Measurements from ENCODE around the gene CNTN5. TPM values are rescaled to one million over a fixed set of nuclear protein-coding genes. Genes with fewer than 3 reads are reported as not detected.

Gene CNTN5
- total RNA-seq (2012; rRNA removed), result not detected in 2 replicates

DNA sequence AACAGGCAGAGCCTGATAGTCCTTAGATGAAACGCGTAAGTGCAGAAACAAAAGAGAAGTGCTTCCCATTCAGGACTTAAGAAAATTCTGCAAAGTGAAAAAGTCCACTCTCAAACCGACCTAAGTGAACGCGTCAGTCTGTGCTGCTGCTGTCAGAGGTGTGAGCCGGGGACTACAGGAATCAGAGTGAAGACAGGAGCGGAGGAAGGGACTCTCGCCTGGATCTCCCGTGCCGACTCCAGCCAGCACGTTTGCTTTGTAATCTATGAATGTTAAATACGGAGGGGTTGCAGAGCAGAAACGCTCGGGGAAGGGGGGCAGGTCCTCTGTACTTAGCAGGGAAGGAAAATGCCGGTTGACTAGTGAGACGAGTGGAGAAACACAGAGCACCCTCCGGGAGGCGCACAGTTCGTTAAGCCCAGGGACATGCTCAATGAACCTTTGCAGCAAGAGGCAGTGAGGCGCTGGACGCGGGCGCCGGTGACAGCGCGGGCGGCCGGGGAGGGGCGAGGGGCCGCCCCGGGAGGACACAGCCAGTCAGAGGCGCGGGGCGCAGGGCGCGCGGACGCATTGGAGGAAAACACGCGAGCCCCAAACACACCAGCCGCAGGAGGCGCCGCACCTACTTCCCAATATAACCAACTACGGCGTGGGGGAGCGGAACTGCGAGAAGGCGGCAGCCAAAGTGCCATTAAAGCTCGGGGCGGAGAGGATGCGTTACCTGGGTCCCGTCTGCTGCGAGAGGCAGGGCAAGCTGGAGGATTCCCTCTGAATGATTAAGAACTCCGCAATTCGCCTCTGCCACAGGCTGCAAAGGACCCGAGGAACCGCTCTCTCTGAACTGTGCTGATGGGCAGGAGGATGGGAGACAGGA, at the start of gene CNTN5:
Gene CNTN5, plus strand, starts transcription at position 598 of the 874 bp plus-strand sequence.
- Histone ChIP-seq H3K9me3 (replicated peaks; ENCODE audit: low read length) (no peaks in the 10 kb centered on the region), H3K27me3 (ENCODE audit: control insufficient read depth, insufficient read depth, low read length) (peaks cover 41% of the 10 kb centered on the region), H3K36me3 (ENCODE audit: insufficient read depth, low read length) (no peaks in the 10 kb centered on the region), H3K9ac (ENCODE audit: low read depth, low read length) (peak within 1 kb of the TSS; percentile 50), H3K4me1 (ENCODE audit: control insufficient read depth, insufficient read depth, low read length) (peaks cover 16% of the 10 kb centered on the region), H3K4me2 (ENCODE audit: low read length) (peak within 1 kb of the TSS; percentile 94), H3K4me3 (ENCODE audit: low read length) (peak within 1 kb of the TSS; percentile 81)

DNA sequence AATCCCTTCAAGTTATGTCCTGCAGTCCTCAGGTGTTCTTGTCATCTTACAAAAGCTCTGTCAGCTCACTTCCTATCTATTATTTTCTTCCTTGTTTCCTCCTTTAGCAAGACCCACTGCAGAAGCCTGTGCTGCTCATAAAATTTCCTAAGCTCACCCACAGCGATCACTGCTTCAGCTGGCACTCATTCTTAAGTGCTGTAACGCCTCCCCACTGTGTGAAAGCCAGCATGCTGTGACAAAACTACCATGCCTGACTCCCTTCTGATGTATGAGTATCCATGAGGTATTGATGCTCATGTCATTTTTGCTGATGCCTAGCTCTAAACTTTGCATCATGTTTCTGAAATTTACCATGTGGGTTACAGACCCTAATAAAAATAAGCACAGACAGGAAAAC, 41.5 kb upstream of the CNTN5 start:
- Histone ChIP-seq H3K4me3 (ENCODE audit: low read length) (no peak overlapping the region), H3K4me1 (ENCODE audit: control insufficient read depth, insufficient read depth, low read length) (no peaks in the 10 kb centered on the region), H3K4me2 (ENCODE audit: low read length) (no peak overlapping the region), H3K36me3 (ENCODE audit: insufficient read depth, low read length) (no peaks in the 10 kb centered on the region), H3K9me3 (replicated peaks; ENCODE audit: low read length) (no peaks in the 10 kb centered on the region), H3K27me3 (ENCODE audit: control insufficient read depth, insufficient read depth, low read length) (no peaks in the 10 kb centered on the region), H3K9ac (ENCODE audit: low read depth, low read length) (no peak overlapping the region)

DNA sequence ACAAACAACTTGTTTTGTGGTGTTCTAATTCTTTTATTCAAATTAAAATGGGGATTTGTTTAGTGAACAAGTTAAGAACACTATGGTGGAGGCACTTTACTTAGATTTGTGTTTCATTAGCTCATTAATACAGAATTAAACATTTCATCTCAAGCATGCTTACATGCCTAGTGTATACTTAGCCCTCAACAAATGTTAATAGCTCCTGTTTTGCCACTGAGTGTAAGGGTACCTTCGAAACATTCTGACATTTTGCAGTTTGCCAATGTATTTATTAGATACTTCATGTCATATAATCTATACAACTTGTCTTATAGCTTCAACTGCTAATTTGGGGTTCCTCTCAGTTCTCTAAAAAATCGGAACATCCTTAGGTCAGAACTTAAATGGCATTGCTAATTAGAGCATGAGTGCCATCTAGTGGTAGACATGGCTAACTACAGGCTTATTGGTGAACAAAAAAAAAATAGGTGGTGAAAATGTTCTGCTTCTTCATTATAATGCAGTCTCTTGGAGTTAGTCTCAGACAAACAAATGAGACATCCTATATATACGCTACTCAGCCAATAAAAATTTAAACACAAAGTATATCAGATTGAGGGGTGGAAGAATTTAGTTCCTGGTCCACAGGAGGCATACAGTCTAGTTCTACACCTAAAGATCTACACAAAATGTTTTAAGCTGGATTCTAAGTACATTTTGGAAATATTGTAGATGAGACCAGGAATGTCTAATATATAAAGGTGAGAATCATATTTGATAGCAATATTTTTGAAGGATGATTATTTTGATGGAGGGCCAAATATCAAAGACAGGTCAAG, 4.9 kb upstream of the CNTN5 start:
- Histone ChIP-seq H3K4me1 (ENCODE audit: control insufficient read depth, insufficient read depth, low read length) (peaks cover 11% of the 10 kb centered on the region), H3K27me3 (ENCODE audit: control insufficient read depth, insufficient read depth, low read length) (peaks cover 36% of the 10 kb centered on the region), H3K36me3 (ENCODE audit: insufficient read depth, low read length) (no peaks in the 10 kb centered on the region), H3K9me3 (replicated peaks; ENCODE audit: low read length) (no peaks in the 10 kb centered on the region), H3K4me2 (ENCODE audit: low read length) (no peak overlapping the region), H3K4me3 (ENCODE audit: low read length) (no peak overlapping the region), H3K9ac (ENCODE audit: low read depth, low read length) (no peak overlapping the region)

DNA sequence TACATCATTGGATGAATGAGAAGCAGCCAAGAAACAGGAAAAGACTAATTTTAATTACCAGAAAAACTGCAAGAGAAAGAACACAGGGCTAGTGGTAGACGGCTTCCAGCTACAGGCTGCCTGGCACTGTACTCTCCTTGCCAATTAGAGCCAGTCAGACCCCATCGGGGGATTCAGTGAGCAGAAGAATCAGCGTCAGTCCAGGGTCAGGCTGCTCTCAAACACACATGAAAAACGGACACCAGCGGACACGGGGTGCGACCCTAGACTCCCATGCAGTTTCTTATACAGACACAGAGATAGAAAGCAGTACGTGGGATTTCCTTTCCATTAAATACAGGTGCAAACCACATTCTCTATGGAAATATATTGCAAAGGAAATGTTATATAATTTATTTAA, 1.1 kb upstream of the CNTN5 start:
- no peak overlapping the region for H3K9ac ChIP-seq (ENCODE audit: low read depth, low read length)
- H3K9me3 ChIP-seq (replicated peaks; ENCODE audit: low read length), result no peaks in the 10 kb centered on the region
- H3K27me3 ChIP-seq (ENCODE audit: control insufficient read depth, insufficient read depth, low read length), result peaks cover 41% of the 10 kb centered on the region
- peak overlapping the region; percentile 81 for H3K4me3 ChIP-seq (ENCODE audit: low read length)
- no peaks in the 10 kb centered on the region for H3K36me3 ChIP-seq (ENCODE audit: insufficient read depth, low read length)
- peak overlapping the region; percentile 94 for H3K4me2 ChIP-seq (ENCODE audit: low read length)
- peaks cover 16% of the 10 kb centered on the region for H3K4me1 ChIP-seq (ENCODE audit: control insufficient read depth, insufficient read depth, low read length)

DNA sequence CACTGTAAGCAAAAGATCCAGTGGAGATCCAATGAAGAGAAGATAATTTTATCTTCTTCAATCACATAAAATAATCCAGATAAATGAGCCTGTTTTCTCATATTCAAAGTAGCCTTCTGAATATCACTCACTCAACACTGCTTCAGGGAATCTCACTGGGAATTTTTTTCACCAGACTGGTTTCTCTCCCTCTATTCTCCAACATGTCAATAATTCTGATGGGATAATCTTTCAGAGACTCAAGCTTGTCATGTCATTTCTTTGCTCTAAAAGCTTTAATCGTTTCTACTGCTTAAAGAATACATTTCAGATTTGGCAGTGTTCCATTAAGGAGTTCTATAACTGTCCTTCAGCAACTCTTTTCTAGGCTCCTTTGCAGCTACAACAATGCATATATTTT, 16.3 kb downstream of the CNTN5 start:
- Histone ChIP-seq H3K4me1 (ENCODE audit: control insufficient read depth, insufficient read depth, low read length) (no peaks in the 10 kb centered on the region), H3K4me2 (ENCODE audit: low read length) (no peak overlapping the region), H3K36me3 (ENCODE audit: insufficient read depth, low read length) (no peaks in the 10 kb centered on the region), H3K4me3 (ENCODE audit: low read length) (no peak overlapping the region), H3K27me3 (ENCODE audit: control insufficient read depth, insufficient read depth, low read length) (no peaks in the 10 kb centered on the region), H3K9ac (ENCODE audit: low read depth, low read length) (no peak overlapping the region), H3K9me3 (replicated peaks; ENCODE audit: low read length) (no peaks in the 10 kb centered on the region)

DNA sequence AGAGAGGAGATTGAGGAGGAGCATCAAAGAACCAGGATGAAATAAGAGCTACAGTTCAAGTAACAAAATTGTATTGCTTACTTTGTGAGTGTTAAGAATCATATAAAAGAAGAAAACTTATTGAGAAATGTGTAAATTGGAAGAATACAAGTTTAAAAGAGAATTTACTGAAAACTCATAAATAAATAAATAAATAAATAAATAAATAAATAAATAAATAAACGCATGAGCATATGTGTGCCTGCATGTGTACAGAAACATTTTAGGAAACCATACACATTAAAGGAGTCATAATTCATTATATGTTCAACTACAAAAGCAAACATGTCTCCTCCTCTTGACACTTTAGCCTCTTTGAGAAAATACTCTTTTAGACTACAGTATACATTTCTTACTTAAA, 42.6 kb downstream of the CNTN5 start:
- Histone ChIP-seq H3K4me2 (ENCODE audit: low read length) (no peak overlapping the region), H3K9ac (ENCODE audit: low read depth, low read length) (no peak overlapping the region), H3K27me3 (ENCODE audit: control insufficient read depth, insufficient read depth, low read length) (no peaks in the 10 kb centered on the region), H3K4me3 (ENCODE audit: low read length) (no peak overlapping the region), H3K9me3 (replicated peaks; ENCODE audit: low read length) (no peaks in the 10 kb centered on the region), H3K36me3 (ENCODE audit: insufficient read depth, low read length) (no peaks in the 10 kb centered on the region), H3K4me1 (ENCODE audit: control insufficient read depth, insufficient read depth, low read length) (no peaks in the 10 kb centered on the region)

DNA sequence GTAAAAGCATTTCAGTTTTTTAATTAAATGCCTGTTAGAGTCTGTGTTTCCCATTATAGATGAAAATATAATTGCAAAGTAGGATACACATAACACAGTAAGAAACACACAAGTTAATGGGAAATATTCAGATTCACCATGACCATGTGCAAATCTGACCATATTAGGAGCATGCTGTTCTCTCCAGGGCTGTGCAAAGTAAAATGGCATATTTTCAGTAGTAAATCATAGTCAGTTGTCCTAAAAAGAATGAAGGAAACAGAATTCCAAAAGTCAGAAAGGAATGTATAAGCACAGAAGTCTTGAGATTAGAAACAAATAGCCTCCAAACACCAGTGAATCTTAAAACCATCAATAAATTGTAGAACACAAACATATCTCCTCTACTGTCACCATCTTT, 44.4 kb downstream of the CNTN5 start:
- no peak overlapping the region for H3K4me3 ChIP-seq (ENCODE audit: low read length)
- H3K27me3 ChIP-seq (ENCODE audit: control insufficient read depth, insufficient read depth, low read length), result no peaks in the 10 kb centered on the region
- no peaks in the 10 kb centered on the region for H3K9me3 ChIP-seq (replicated peaks; ENCODE audit: low read length)
- no peaks in the 10 kb centered on the region for H3K36me3 ChIP-seq (ENCODE audit: insufficient read depth, low read length)
- no peaks in the 10 kb centered on the region for H3K4me1 ChIP-seq (ENCODE audit: control insufficient read depth, insufficient read depth, low read length)
- H3K9ac ChIP-seq (ENCODE audit: low read depth, low read length), result no peak overlapping the region
- no peak overlapping the region for H3K4me2 ChIP-seq (ENCODE audit: low read length)

DNA sequence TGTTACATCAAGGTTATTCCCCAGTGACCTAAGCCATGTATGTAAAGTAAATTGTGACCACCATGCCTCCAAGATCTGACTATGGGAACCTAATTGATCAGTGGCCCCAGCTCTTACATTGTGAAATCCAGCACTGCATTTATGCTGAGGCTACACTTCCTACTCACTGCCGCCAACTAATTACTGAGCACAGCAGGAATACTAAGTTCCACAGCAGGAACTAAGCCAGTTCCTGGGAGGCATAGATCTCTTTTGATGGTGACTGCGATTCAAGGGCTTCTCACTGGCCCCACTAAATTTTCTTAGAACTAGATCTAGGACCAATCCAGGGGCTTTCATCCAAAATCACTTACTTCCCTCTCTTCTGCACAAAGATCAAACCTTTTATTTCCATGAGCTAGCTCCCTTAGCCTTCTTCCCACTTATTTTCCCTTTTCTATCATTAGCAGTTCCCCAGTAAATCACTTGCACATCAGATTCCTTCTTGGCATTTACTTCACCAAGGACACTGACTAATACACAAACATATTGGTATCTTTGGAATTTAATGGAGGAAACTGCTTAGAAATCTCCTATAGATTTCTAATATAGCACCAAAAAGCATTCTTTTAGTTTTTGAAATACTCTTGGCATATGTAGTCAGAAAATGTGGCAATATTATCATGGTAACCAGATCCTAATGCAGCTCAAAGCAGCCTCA, 46.0 kb downstream of the CNTN5 start:
- no peaks in the 10 kb centered on the region for H3K27me3 ChIP-seq (ENCODE audit: control insufficient read depth, insufficient read depth, low read length)
- no peak overlapping the region for H3K4me2 ChIP-seq (ENCODE audit: low read length)
- H3K9me3 ChIP-seq (replicated peaks; ENCODE audit: low read length), result no peaks in the 10 kb centered on the region
- H3K4me3 ChIP-seq (ENCODE audit: low read length), result no peak overlapping the region
- H3K4me1 ChIP-seq (ENCODE audit: control insufficient read depth, insufficient read depth, low read length), result no peaks in the 10 kb centered on the region
- no peak overlapping the region for H3K9ac ChIP-seq (ENCODE audit: low read depth, low read length)
- H3K36me3 ChIP-seq (ENCODE audit: insufficient read depth, low read length), result no peaks in the 10 kb centered on the region

DNA sequence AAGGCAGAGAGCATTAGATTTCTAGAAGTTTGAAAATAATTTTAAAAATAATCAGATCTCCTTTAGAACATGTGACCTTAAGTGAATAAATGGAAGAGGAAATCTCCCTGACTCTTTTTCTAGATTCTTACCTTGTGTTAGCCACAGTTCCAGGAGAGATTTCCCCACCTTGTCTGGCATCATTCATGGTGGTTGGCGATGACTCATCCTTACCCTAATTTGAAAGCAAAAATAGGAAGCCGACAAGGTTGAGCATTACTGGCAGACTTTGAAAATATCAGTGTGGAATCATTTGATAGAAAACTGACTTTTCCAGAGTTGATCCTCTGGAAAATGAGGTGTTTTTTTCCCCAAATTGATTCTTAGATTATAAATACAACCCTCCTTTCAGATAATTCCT, 48.1 kb downstream of the CNTN5 start:
- H3K36me3 ChIP-seq (ENCODE audit: insufficient read depth, low read length), result no peaks in the 10 kb centered on the region
- no peaks in the 10 kb centered on the region for H3K27me3 ChIP-seq (ENCODE audit: control insufficient read depth, insufficient read depth, low read length)
- H3K4me1 ChIP-seq (ENCODE audit: control insufficient read depth, insufficient read depth, low read length), result no peaks in the 10 kb centered on the region
- no peak overlapping the region for H3K9ac ChIP-seq (ENCODE audit: low read depth, low read length)
- H3K4me3 ChIP-seq (ENCODE audit: low read length), result no peak overlapping the region
- H3K4me2 ChIP-seq (ENCODE audit: low read length), result no peak overlapping the region
- H3K9me3 ChIP-seq (replicated peaks; ENCODE audit: low read length), result no peaks in the 10 kb centered on the region

DNA sequence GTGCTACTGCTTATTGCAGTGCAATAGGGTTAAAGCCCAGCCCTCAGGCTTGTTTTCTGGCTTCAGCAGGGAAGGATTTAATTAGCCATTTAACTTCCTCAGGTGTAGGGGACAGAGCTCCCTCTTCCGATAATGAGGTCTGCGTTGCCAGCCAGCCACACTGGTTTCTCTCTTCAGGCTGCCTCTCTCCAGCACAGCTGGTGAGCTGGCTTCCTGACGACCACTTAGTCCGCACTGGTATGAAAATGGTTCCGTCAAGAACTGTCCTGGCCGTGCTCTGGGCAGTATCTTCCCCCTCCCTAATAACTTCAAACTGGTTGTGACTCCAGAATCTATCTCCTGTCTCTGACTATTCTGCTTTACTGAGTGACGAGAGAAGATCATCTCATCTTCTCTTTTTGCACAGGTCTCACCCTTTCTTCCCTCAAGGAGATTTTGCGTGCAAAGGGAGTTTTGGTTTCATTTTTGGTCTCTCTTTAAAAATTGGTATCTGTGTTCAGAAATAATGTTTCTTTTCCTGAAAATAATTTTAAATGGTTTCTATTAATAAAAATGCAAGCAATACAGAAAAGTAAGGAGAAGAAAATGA, 49.2 kb downstream of the CNTN5 start:
- Histone ChIP-seq H3K4me3 (ENCODE audit: low read length) (peak overlapping the region; percentile 75), H3K9me3 (replicated peaks; ENCODE audit: low read length) (no peaks in the 10 kb centered on the region), H3K36me3 (ENCODE audit: insufficient read depth, low read length) (no peaks in the 10 kb centered on the region), H3K9ac (ENCODE audit: low read depth, low read length) (peak overlapping the region; percentile 61), H3K27me3 (ENCODE audit: control insufficient read depth, insufficient read depth, low read length) (no peaks in the 10 kb centered on the region), H3K4me1 (ENCODE audit: control insufficient read depth, insufficient read depth, low read length) (no peaks in the 10 kb centered on the region), H3K4me2 (ENCODE audit: low read length) (peak overlapping the region; percentile 82)

DNA sequence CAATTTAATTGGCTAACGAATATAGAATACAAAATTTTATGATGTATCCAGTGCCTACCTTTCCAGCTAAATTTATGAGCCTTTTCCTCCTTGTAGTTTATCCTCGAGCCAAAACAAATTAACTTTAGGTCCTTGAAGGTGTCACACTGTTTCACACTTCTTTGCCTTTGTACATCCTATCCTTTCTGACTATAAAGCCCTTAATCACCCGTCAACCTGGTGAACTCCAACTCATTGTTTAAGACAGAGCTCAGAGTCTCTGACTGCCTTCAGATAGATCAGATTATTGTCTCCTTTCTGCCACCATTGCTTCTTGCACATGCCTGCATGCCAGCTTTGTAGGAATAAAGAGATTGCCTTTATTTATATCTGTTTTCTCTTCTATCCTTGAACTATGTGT, 58.8 kb downstream of the CNTN5 start:
- Histone ChIP-seq H3K27me3 (ENCODE audit: control insufficient read depth, insufficient read depth, low read length) (no peaks in the 10 kb centered on the region), H3K4me2 (ENCODE audit: low read length) (no peak overlapping the region), H3K4me3 (ENCODE audit: low read length) (no peak overlapping the region), H3K9ac (ENCODE audit: low read depth, low read length) (no peak overlapping the region), H3K4me1 (ENCODE audit: control insufficient read depth, insufficient read depth, low read length) (no peaks in the 10 kb centered on the region), H3K9me3 (replicated peaks; ENCODE audit: low read length) (no peaks in the 10 kb centered on the region), H3K36me3 (ENCODE audit: insufficient read depth, low read length) (no peaks in the 10 kb centered on the region)
